HPDE6-E6E7 (cell line): ENCODE results near the gene NFRKB.
A peak's percentile ranks its signal among the peaks of the same experiment; 100 is the strongest.

ENCODE experiments used
- DNase-seq: peaks from one replicate; pipeline ENCODE4 v3.0.0; 2011; ENCODE audit warnings: missing footprints; ENCODE audit errors: extremely low spot score

The NFRKB gene

GRCh38 chr11:129895126-129896041, at the start of gene NFRKB:
Gene NFRKB (minus strand): TSS chr11:129895578. CDS start chr11:129892849, 2,729 bp downstream.
- peak; percentile 84 for DNase-seq

GRCh38 chr11:129944696-129945095, 49.3 kb upstream of the NFRKB start:
- no peak for DNase-seq

- no peak for DNase-seq
Observed at GRCh38 chr11:129943036-129943435, 47.7 kb upstream of the NFRKB start.

- DNase-seq, result no peak
Observed at GRCh38 chr11:129939510-129939909, 44.1 kb upstream of the NFRKB start.

GRCh38 chr11:129938764-129939163, 43.4 kb upstream of the NFRKB start:
- no peak for DNase-seq

GRCh38 chr11:129937592-129938238, 42.3 kb upstream of the NFRKB start:
- DNase-seq, result no peak

- DNase-seq, result no peak
Observed at GRCh38 chr11:129935723-129936122, 40.3 kb upstream of the NFRKB start.

DNA sequence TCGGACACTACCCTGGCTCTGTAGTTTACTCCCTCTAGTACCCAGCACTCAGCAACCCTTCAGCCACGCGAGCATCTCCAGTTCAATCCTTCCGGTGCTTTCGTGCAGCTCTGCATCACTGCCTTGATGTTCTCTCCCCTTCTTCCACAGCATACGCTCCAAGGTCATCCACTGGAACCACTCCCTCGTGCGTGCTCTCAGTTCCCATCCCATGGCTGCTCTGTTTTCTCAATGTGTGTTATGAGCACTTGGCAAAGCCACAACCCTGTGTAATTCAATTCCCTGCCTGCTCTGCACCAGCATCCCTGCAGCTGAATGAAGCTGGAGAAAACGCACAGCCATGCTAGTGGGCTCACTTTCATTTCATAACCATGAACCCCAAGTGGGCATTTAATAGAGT, 38.5 kb upstream of the NFRKB start:
- no peak for DNase-seq

DNA sequence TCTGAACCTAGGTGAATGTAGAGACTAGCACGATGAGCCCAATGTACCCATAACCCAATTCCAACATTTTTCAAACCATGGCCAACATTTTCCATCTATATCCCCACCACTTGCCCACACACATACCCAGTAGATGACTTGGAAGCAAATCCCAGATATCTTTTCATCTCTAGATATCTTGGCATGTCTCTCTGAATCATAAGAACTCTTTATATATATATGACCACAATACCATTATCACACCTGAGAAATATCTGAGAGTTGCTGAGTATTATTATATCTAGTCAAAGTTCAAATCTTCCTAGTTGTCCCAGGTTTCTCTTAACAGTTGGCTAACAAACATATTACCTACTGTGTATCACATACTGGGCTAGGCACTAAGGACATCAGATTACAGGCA, 37.9 kb upstream of the NFRKB start:
- DNase-seq, result no peak

DNA sequence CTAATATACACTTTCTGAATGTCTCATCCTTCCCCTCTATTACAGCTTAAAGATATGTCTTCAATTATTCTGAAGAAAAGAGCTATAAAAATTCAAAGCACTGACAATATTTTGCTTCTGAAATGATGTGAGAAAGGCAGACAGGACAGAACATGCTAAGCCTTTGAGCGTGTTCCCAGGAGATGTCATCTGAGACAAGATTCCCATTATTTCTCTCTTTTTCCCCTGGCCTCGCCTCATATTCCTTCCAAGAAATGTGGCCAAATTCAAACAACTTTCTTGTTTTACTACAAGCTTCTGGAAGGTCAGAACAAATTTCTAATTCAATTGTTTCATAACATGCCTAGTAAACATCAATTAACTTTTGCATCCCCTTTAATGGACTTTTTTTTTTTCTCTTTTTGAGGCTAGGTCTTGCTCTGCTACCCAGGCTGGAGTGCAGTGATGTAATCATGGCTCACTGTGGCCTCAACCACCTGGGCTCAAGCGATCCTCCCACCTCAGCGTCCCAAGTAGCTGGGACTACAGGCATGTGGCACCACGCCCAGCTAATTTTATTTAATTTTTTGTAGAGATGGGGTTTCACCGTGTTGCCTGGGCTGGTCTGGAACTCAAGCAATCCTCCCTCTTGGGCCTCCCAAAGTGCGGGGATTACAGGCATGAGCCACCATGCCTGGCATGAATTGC, 37.1 kb upstream of the NFRKB start:
- DNase-seq, result no peak

DNA sequence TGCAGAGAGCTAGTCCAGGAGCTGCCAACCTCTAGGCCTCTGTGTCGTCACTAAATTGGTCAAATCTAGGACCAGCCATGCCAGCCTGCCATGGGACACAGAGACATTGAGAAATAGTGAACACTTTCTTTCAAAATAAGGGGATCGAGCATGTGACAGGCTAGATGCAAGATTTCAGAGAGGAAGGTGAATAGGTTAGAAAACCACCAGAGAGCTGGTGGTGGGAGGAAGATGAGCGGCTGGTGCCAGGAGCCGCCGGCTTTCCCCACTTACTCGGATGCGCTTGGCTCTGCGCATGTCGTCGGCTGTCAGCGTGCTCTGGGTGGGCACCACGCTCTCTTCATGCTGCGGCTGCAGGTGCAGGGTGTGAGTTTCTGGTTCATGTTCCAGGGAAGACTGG, 35.4 kb upstream of the NFRKB start:
- no peak for DNase-seq

DNA sequence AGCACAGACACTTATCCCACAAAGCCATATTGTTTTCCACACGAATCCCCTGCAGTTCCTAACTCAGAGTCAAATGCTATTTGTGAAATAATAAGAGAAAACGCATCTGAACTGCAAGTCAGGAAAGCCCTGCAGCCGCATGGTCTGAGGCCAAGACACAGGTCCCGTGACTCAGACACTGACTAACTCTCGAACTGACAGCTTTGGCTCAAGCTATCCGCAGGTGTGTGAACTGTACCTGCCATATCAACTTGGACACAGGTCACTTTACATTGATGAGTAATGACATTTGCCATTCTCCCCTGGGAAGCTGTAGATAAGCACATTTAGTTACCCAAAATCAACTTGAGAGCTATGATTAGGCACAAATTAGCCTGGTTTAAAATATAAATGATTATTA, 34.9 kb upstream of the NFRKB start:
- DNase-seq, result peak; percentile 60

DNA sequence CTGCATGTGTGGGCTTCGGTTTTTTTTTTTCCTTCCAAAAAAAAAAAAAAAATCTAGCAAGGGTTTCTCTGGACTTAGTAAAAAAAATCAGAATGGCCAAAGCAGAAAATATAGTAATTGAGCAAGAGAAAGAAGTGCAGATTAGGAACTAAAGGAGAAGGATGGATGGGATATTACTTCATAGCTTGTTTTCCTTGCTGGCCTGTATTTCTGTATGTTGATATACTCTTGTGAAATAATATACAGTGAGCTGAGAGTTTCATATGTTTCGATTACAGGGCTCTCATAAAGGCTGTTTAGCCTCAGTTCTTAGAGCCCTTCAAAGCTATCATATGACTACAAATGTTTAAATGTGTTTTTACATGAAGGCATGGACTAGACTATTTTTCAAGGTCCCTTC, 34.3 kb upstream of the NFRKB start:
- DNase-seq, result no peak

DNA sequence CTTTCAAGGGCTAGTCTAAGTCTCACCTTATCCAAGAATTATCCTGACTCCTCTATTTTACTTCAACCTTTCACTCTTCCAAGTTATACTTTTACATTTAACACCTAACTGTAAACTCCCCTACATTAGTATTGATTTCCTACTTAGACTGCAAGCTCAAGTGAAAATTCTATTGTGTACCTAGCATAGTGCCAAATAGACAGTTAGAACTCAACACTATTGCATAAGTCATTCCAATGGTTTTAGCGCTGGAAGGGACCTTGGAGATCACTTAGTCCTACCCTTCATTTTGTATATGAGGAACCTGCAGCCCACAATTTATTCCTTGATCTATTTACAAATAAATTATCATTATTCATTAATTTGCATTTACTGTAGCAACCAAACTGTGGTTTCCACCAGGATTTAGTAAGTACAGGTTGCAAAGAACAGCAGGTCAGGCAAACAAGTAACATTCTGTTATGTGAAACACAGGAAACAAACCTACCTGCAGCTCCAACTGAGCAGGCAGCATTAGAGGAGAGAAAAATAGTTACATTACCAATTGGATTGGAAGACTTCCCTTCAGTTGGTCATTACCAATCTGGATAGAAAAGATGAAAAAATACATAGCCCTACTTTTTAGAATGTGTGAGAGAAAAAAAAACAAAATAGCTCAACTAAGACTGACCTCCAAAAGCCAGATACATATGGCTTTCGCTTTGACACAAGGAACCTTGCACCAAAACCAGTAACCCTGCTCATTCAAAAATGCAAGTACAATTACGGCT, 33.7 kb upstream of the NFRKB start:
- no peak for DNase-seq

DNA sequence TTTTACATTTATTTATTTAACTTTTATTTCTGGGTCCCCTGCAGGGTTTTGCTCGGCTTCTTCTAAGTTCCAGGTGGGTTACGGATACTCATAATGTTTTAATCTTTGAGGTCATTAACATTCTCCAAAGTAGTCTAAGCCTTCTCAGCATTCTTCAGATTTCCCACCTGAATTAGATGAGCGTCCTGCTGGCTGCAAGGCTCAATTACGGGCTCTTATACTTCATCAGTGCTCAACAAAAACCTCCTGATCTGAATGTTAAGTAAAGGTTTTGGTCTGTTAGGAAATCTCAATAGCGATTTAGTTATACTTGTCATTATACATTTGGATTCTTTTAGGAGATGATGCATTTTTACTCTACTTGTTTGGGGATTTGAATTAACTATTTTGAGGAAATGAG, 27.3 kb upstream of the NFRKB start:
- no peak for DNase-seq

- no peak for DNase-seq
Observed at GRCh38 chr11:129918361-129918760, 23.0 kb upstream of the NFRKB start.

- no peak for DNase-seq
Observed at GRCh38 chr11:129917231-129917630, 21.9 kb upstream of the NFRKB start.

DNA sequence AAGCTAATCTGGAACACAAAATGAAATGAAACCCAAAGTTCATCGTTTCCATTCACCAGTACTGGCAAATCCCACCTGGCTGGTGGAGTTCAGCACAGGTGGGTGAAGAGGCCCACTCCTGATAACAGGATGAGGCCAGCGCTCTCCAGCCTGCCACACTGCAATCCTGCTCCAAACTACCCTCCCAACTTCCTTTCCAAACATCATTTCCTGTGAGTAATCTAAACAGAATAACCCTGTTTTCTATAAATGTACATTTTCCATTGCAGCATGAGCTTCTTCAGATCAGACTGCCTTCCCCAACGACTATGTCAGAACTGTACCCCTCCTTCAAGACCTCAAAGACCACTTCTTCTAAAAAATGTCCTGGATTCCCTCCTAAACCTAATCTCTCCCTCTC, 15.9 kb upstream of the NFRKB start:
- no peak for DNase-seq

DNA sequence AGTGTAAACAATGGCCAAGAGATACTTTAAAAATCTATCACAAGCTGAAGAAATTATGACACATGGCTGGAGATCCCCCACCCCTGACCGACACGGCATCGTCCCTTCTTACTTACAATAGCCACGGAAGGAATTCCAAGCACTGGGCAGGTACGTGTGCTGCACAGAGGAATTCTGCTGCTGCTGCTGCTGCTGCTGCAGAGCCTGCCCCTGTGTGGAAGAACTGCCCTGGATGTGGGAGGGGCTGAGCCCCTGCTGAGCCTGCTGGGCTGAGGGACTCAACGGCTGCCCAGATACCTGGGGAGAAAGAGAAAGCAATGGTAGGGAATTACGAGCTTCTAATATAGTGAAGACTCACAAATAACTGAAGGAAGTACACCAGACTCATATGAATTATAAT, 15.0 kb upstream of the NFRKB start:
- DNase-seq, result no peak

- no peak for DNase-seq
Observed at GRCh38 chr11:129905402-129905801, 10.0 kb upstream of the NFRKB start.

- DNase-seq, result peak; percentile 14
Observed at GRCh38 chr11:129896062-129896461, 684 bp upstream of the NFRKB start.
